Measurements from ENCODE around the gene ACSBG1. TPM values are rescaled to one million over a fixed set of nuclear protein-coding genes. Genes with fewer than 3 reads are reported as not detected.
"Not testable (repeated sequence)": the region's sequence is repeated elsewhere in the genome, so short reads cannot be mapped to it uniquely, and the experiment has no call there.

ACSBG1 gene
- total RNA-seq, 4 donors from 2014 or later: 75.9 to 131 (median 92.8) TPM

- intact Hi-C loops (cut with DNase I; ENCODE audit: low total_unique reads): no loop called here
- 97 to 98% methylated on average over 3 of the region's 3 CpGs for WGBS, 2 donors
- H3K4me3 ChIP-seq (ENCODE audit: low read depth, poor library complexity, severe bottlenecking): no peak overlapping the region
- TF ChIP-seq POLR2A (IDR thresholded peaks at IDR 0.05) (no peak), CTCF (IDR thresholded peaks at IDR 0.05) (no peak)
- DNase-seq (ENCODE audit: low spot score in 2 of 2): no peak
Observed at GRCh38 chr15:78159395-78159794, 75.0 kb downstream of the ACSBG1 start.

GRCh38 chr15:78157203-78157602, 77.2 kb downstream of the ACSBG1 start:
- WGBS, 2 donors: 43 to 46% methylated on average over 2 of the region's 2 CpGs
- no peak overlapping the region for H3K4me3 ChIP-seq (ENCODE audit: low read depth, poor library complexity, severe bottlenecking)
- intact Hi-C loops (cut with DNase I; ENCODE audit: low total_unique reads): no loop called here
- no peak for TF ChIP-seq POLR2A (IDR thresholded peaks at IDR 0.05)
- no peak for TF ChIP-seq CTCF (IDR thresholded peaks at IDR 0.05)
- no peak for DNase-seq (ENCODE audit: low spot score in 2 of 2)

GRCh38 chr15:78156653-78157052, 77.7 kb downstream of the ACSBG1 start:
- WGBS, 2 donors: 45 to 53% methylated on average over 1 of the region's 1 CpG
- no peak overlapping the region for H3K4me3 ChIP-seq (ENCODE audit: low read depth, poor library complexity, severe bottlenecking)
- intact Hi-C loops (cut with DNase I; ENCODE audit: low total_unique reads): no loop called here
- DNase-seq (ENCODE audit: low spot score in 2 of 2): no peak
- TF ChIP-seq POLR2A (IDR thresholded peaks at IDR 0.05): no peak
- TF ChIP-seq CTCF (IDR thresholded peaks at IDR 0.05): no peak

- WGBS, 2 donors: 66 to 69% methylated on average over 4 of the region's 4 CpGs
- no peak overlapping the region for H3K4me3 ChIP-seq (ENCODE audit: low read depth, poor library complexity, severe bottlenecking)
- TF ChIP-seq POLR2A (IDR thresholded peaks at IDR 0.05): no peak
- intact Hi-C loops (cut with DNase I; ENCODE audit: low total_unique reads): no loop called here
- DNase-seq (ENCODE audit: low spot score in 2 of 2): no peak
Observed at GRCh38 chr15:78155355-78155939, 78.9 kb downstream of the ACSBG1 start.

GRCh38 chr15:78154955-78155354, 79.4 kb downstream of the ACSBG1 start:
- H3K4me3 ChIP-seq (ENCODE audit: low read depth, poor library complexity, severe bottlenecking): no peak overlapping the region
- no peak for TF ChIP-seq POLR2A (IDR thresholded peaks at IDR 0.05)
- TF ChIP-seq CTCF (IDR thresholded peaks at IDR 0.05): no peak
- intact Hi-C loops (cut with DNase I; ENCODE audit: low total_unique reads): no loop called here
- no peak for DNase-seq (ENCODE audit: low spot score in 2 of 2)
- 67 to 70% methylated on average over 3 of the region's 3 CpGs for WGBS, 2 donors

- intact Hi-C loops (cut with DNase I; ENCODE audit: low total_unique reads); DNase-seq (ENCODE audit: low spot score in 2 of 2); H3K4me3 ChIP-seq (ENCODE audit: low read depth, poor library complexity, severe bottlenecking): not testable (repeated sequence)
- 92 to 93% methylated on average over 8 of the region's 8 CpGs for WGBS, 2 donors
Observed at GRCh38 chr15:78151075-78151474, 83.3 kb downstream of the ACSBG1 start.
